ENCODE measurements around the gene ABCC1.

ABCC1 gene

DNA sequence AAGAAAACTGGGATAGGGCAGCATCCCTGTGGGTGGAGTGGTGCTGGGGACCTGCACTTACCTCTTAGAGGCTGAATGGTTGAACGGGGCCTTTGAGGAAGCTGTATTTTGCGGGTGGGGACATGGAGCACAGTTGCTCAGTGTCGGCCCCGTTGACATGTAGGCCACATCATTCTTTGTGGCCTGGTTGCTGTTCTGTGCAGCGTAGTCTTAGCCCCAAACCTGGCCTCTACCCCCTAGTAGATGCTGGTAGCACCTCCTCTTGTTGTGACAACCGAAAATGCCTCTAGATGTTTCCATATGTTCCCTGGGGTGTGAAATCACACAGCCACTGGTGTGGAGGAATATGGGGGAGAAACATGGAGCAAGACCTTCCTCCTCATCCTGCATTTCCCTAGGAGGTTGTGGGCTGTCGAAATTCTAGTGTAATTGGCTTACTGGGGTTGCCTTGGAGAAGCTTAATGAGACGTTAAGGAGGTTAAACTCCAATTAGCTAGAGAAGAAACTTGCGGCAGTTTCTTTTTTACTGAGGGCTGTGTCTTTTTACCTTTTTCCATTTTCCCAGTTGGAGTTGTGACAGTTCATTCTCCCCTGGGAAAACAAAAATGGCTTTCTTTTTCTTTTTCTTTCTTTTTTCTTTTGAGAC is 9.4 kb downstream of the ABCC1 start:
- peaks cover 16 to 55% (median 31%) of the 10 kb centered on the region in 4 experiments for H3K4me1 ChIP-seq (ENCODE audit: control extremely low read depth in 1 of 4, control insufficient read depth in 4 of 4, insufficient read depth in 4 of 4, low read length in 3 of 4)

GRCh38 chr16:15960124-15960971 is 10.9 kb downstream of the ABCC1 start:
- CTCF ChIA-PET = interaction anchor here (1.4 to 1.8 kb wide), 4 partner anchors 9 to 24 kb away, joined by 3 to 7 read pairs (median 4); no protein-coding TSS in a partner anchor
- Histone ChIP-seq H3K36me3 (ENCODE audit: control insufficient read depth in 4 of 4, insufficient read depth in 4 of 4, low read length in 3 of 4) (peaks cover 4 to 14% (median 5%) of the 10 kb centered on the region in 4 experiments), H3K4me1 (ENCODE audit: control extremely low read depth in 1 of 4, control insufficient read depth in 4 of 4, insufficient read depth in 4 of 4, low read length in 3 of 4) (peaks cover 13 to 47% (median 19%) of the 10 kb centered on the region in 4 experiments), H3K27ac (ENCODE audit: insufficient read depth in 1 of 2, low read depth in 1 of 2, low read length in 2 of 2, poor library complexity in 1 of 2, severe bottlenecking in 2 of 2) (peak overlapping the region; percentile 59 to 77), H3K27me3 (replicated peaks in 2 of 5; ENCODE audit: control insufficient read depth in 4 of 5, insufficient read depth in 5 of 5, low read length in 4 of 5) (no peaks in the 10 kb centered on the region), H3K9me3 (ENCODE audit: control extremely low read depth in 1 of 5, control insufficient read depth in 4 of 5, insufficient read depth in 2 of 5, low read depth in 1 of 5, low read length in 4 of 5) (peaks cover 0 to 17% (median 0%) of the 10 kb centered on the region in 5 experiments), H3K4me3 (ENCODE audit: control insufficient read depth in 1 of 7, extremely low read depth in 1 of 7, insufficient read depth in 4 of 7, low read depth in 2 of 7, low read length in 6 of 7) (peak overlapping the region in 4 of 7 experiments; percentile 7 to 20 (median 16))
- POLR2A ChIA-PET = interaction anchor here (0.6 to 1.8 kb wide), 3 partner anchors 10 to 65 kb away, joined by 3 to 9 read pairs (median 4); no protein-coding TSS in a partner anchor
- 95% methylated on average over 9 of the region's 12 CpGs for WGBS (ENCODE audit: insufficient coverage)
- no peak for DNase-seq

More for the DNA sequence above, 9.4 kb downstream of the ABCC1 start:
- ChIA-PET CTCF (interaction anchor here (0.7 to 2.3 kb wide), 5 partner anchors 9 to 84 kb away, joined by 3 to 7 read pairs (median 4); no protein-coding TSS in a partner anchor), POLR2A (interaction anchor here (1.8 kb wide), 1 partner anchor 8 kb away, joined by 9 read pairs; no protein-coding TSS in a partner anchor)
- Histone ChIP-seq H3K27ac (ENCODE audit: insufficient read depth in 1 of 2, low read depth in 1 of 2, low read length in 2 of 2, poor library complexity in 1 of 2, severe bottlenecking in 2 of 2) (peak overlapping the region; percentile 35 to 50), H3K9me3 (ENCODE audit: control extremely low read depth in 1 of 5, control insufficient read depth in 4 of 5, insufficient read depth in 2 of 5, low read depth in 1 of 5, low read length in 4 of 5) (peaks cover 0 to 17% (median 0%) of the 10 kb centered on the region in 5 experiments), H3K4me3 (ENCODE audit: control insufficient read depth in 1 of 7, extremely low read depth in 1 of 7, insufficient read depth in 4 of 7, low read depth in 2 of 7, low read length in 6 of 7) (no peak overlapping the region), H3K27me3 (replicated peaks in 2 of 5; ENCODE audit: control insufficient read depth in 4 of 5, insufficient read depth in 5 of 5, low read length in 4 of 5) (no peaks in the 10 kb centered on the region), H3K36me3 (ENCODE audit: control insufficient read depth in 4 of 4, insufficient read depth in 4 of 4, low read length in 3 of 4) (peaks cover 4 to 17% (median 5%) of the 10 kb centered on the region in 4 experiments)
- 86% methylated on average over 8 of the region's 9 CpGs for WGBS (ENCODE audit: insufficient coverage)
- no peak for DNase-seq

DNA sequence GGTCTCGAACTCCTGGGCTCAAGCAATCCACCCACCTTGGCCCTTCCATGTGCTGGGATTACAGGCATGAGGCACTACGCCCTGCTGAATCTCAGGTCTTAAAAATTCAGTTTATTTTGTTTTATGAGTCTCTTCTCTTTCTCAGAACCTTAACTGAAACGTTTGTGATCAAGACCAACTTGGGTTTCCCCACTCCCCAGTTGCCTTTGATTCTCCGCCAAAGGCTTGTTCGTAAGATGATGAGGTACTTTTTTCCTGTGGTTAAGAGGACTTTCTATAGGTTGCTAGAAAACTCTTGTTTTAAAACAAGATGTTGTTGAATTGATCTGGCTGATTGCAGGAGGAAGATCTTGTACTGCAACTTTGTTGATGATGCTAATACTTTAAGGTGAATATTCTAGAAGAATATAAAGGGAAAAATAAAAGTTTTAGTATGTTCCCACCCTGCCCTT is 11.7 kb downstream of the ABCC1 start:
- Histone ChIP-seq H3K9me3 (ENCODE audit: control extremely low read depth in 1 of 5, control insufficient read depth in 4 of 5, insufficient read depth in 2 of 5, low read depth in 1 of 5, low read length in 4 of 5) (peaks cover 0 to 17% (median 0%) of the 10 kb centered on the region in 5 experiments), H3K4me3 (ENCODE audit: control insufficient read depth in 1 of 7, extremely low read depth in 1 of 7, insufficient read depth in 4 of 7, low read depth in 2 of 7, low read length in 6 of 7) (peak overlapping the region in 4 of 7 experiments; percentile 7 to 56 (median 38)), H3K27ac (ENCODE audit: insufficient read depth in 1 of 2, low read depth in 1 of 2, low read length in 2 of 2, poor library complexity in 1 of 2, severe bottlenecking in 2 of 2) (peak overlapping the region; percentile 59 to 77), H3K27me3 (replicated peaks in 2 of 5; ENCODE audit: control insufficient read depth in 4 of 5, insufficient read depth in 5 of 5, low read length in 4 of 5) (no peaks in the 10 kb centered on the region), H3K4me1 (ENCODE audit: control extremely low read depth in 1 of 4, control insufficient read depth in 4 of 4, insufficient read depth in 4 of 4, low read length in 3 of 4) (peaks cover 13 to 47% (median 20%) of the 10 kb centered on the region in 4 experiments), H3K36me3 (ENCODE audit: control insufficient read depth in 4 of 4, insufficient read depth in 4 of 4, low read length in 3 of 4) (peaks cover 4 to 12% (median 5%) of the 10 kb centered on the region in 4 experiments)
- WGBS (ENCODE audit: insufficient coverage) = 10% methylated on average over 2 of the region's 5 CpGs
- CTCF ChIA-PET = interaction anchor here (1.6 to 1.7 kb wide), 2 partner anchors 9 to 23 kb away, joined by 4 to 7 read pairs; no protein-coding TSS in a partner anchor
- peak; percentile 84 to 97 (median 97) for DNase-seq
- POLR2A ChIA-PET = no interaction called here

- CTCF ChIA-PET = no interaction called here
- Histone ChIP-seq H3K36me3 (ENCODE audit: control insufficient read depth in 4 of 4, insufficient read depth in 4 of 4, low read length in 3 of 4) (peaks cover 4 to 12% (median 5%) of the 10 kb centered on the region in 4 experiments), H3K27ac (ENCODE audit: insufficient read depth in 1 of 2, low read depth in 1 of 2, low read length in 2 of 2, poor library complexity in 1 of 2, severe bottlenecking in 2 of 2) (peak overlapping the region; percentile 59 to 77), H3K4me1 (ENCODE audit: control extremely low read depth in 1 of 4, control insufficient read depth in 4 of 4, insufficient read depth in 4 of 4, low read length in 3 of 4) (peaks cover 13 to 44% (median 20%) of the 10 kb centered on the region in 4 experiments), H3K9me3 (ENCODE audit: control extremely low read depth in 1 of 5, control insufficient read depth in 4 of 5, insufficient read depth in 2 of 5, low read depth in 1 of 5, low read length in 4 of 5) (peaks cover 0 to 17% (median 0%) of the 10 kb centered on the region in 5 experiments), H3K4me3 (ENCODE audit: control insufficient read depth in 1 of 7, extremely low read depth in 1 of 7, insufficient read depth in 4 of 7, low read depth in 2 of 7, low read length in 6 of 7) (peak overlapping the region in 3 of 7 experiments; percentile 20 to 56 (median 55)), H3K27me3 (replicated peaks in 2 of 5; ENCODE audit: control insufficient read depth in 4 of 5, insufficient read depth in 5 of 5, low read length in 4 of 5) (no peaks in the 10 kb centered on the region)
- peak in 2 of 3 donors; percentile 62 to 68 for DNase-seq
- WGBS (ENCODE audit: insufficient coverage) = no CpG with 5 or more reads among the region's 4 CpGs
- POLR2A ChIA-PET = no interaction called here
These were observed 12.2 kb downstream of the ABCC1 start for GRCh38 chr16:15961571-15962090.

DNA sequence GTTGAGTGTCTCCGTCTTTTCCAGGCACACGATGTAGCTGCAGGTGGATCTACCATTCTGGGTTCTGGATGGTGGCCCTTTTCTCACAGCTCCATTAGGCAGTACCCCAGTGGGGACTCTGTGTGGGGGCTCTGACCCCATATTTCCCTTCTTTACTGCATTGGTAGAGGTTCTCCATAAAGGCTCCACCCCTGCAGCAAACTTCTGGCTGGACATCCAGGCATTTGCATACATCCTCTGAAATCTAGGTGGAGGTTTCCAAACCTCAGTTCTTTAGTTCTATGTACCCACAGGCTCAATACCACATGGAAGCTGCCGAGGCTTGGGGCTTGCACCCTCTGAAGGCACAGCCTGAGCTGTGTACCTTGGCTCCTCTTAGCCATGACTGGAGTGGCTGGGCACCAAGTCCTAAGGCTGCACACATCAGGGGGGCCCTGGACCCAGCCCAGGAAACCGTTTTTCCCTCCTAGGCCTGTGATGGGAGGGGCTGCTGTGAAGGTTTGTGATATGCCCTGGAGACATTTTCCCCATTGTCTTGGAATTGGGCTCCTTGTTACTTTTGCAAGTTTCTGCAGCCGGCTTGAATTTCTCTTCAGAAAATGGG is 14.0 kb downstream of the ABCC1 start:
- H3K36me3 ChIP-seq (ENCODE audit: control insufficient read depth in 4 of 4, insufficient read depth in 4 of 4, low read length in 3 of 4) = peaks cover 4 to 12% (median 7%) of the 10 kb centered on the region in 4 experiments
- peaks cover 0 to 17% (median 0%) of the 10 kb centered on the region in 5 experiments for H3K9me3 ChIP-seq (ENCODE audit: control extremely low read depth in 1 of 5, control insufficient read depth in 4 of 5, insufficient read depth in 2 of 5, low read depth in 1 of 5, low read length in 4 of 5)
- WGBS (ENCODE audit: insufficient coverage) = 91% methylated on average over 5 of the region's 5 CpGs
- CTCF ChIA-PET = interaction anchor here (1.9 kb wide), 1 partner anchor 12 kb away, joined by 5 read pairs; no protein-coding TSS in a partner anchor
- no peaks in the 10 kb centered on the region for H3K27me3 ChIP-seq (replicated peaks in 2 of 5; ENCODE audit: control insufficient read depth in 4 of 5, insufficient read depth in 5 of 5, low read length in 4 of 5)
- H3K4me1 ChIP-seq (ENCODE audit: control extremely low read depth in 1 of 4, control insufficient read depth in 4 of 4, insufficient read depth in 4 of 4, low read length in 3 of 4) = peaks cover 13 to 41% (median 20%) of the 10 kb centered on the region in 4 experiments
- no peak for DNase-seq
- POLR2A ChIA-PET = interaction anchor here (0.7 kb wide), 1 partner anchor 12 kb away, joined by 3 read pairs; no protein-coding TSS in a partner anchor
- no peak overlapping the region for H3K27ac ChIP-seq (ENCODE audit: insufficient read depth in 1 of 2, low read depth in 1 of 2, low read length in 2 of 2, poor library complexity in 1 of 2, severe bottlenecking in 2 of 2)
- no peak overlapping the region for H3K4me3 ChIP-seq (ENCODE audit: control insufficient read depth in 1 of 7, extremely low read depth in 1 of 7, insufficient read depth in 4 of 7, low read depth in 2 of 7, low read length in 6 of 7)

GRCh38 chr16:15966420-15966819 is 17.0 kb downstream of the ABCC1 start:
- peaks cover 0 to 31% (median 15%) of the 10 kb centered on the region in 5 experiments for H3K9me3 ChIP-seq (ENCODE audit: control extremely low read depth in 1 of 5, control insufficient read depth in 4 of 5, insufficient read depth in 2 of 5, low read depth in 1 of 5, low read length in 4 of 5)
- peaks cover 8 to 29% (median 21%) of the 10 kb centered on the region in 4 experiments for H3K36me3 ChIP-seq (ENCODE audit: control insufficient read depth in 4 of 4, insufficient read depth in 4 of 4, low read length in 3 of 4)
- peaks cover 4 to 13% (median 8%) of the 10 kb centered on the region in 4 experiments for H3K4me1 ChIP-seq (ENCODE audit: control extremely low read depth in 1 of 4, control insufficient read depth in 4 of 4, insufficient read depth in 4 of 4, low read length in 3 of 4)
- no peaks in the 10 kb centered on the region for H3K27me3 ChIP-seq (replicated peaks in 2 of 5; ENCODE audit: control insufficient read depth in 4 of 5, insufficient read depth in 5 of 5, low read length in 4 of 5)
- WGBS (ENCODE audit: insufficient coverage) = 100% methylated on average over 2 of the region's 5 CpGs
- no peak for DNase-seq
- ChIA-PET POLR2A (no interaction called here), CTCF (interaction anchor here (1.6 to 2.0 kb wide), 3 partner anchors 8 to 15 kb away, joined by 7 to 8 read pairs (median 7); no protein-coding TSS in a partner anchor)
- no peak overlapping the region for H3K4me3 ChIP-seq (ENCODE audit: control insufficient read depth in 1 of 7, extremely low read depth in 1 of 7, insufficient read depth in 4 of 7, low read depth in 2 of 7, low read length in 6 of 7)
- H3K27ac ChIP-seq (ENCODE audit: insufficient read depth in 1 of 2, low read depth in 1 of 2, low read length in 2 of 2, poor library complexity in 1 of 2, severe bottlenecking in 2 of 2) = no peak overlapping the region

All from common myeloid progenitor, CD34-positive (primary cell).